HG02678 (cell line): ENCODE measurements around the gene SYNPR.

ENCODE experiments used
- ATAC-seq: cut with Tn5 transposase; IDR thresholded peaks from one replicate; pipeline ENCODE4 v1.9.1; 2021; ENCODE audit warnings: mild to moderate bottlenecking, moderate library complexity; ENCODE audit not compliant: unreplicated experiment

SYNPR gene

DNA sequence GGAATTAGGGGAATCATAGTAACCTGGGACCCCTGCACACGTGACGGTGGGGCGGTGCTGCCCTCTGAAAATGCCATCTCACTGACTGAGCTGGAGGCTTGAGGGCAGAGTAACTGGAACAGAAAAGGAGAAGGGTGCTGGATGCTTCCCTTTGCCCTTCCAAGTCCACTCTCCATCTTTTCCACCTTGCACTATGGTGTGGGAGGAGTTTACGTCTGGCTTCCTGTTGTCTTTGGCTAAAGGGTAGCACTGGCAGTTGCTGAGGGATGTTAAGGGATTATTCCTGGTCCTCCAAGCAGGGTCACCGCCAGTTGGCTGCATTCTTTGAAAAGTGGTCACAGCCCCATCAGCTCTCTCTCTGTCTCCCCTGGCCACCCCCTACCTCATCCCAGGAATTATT is 245.0 kb downstream of the SYNPR start:
- ATAC-seq, result no peak

GRCh38 chr3:63528325-63529000 is 250.4 kb downstream of the SYNPR start:
- ATAC-seq, result no peak

GRCh38 chr3:63532521-63532920 is 254.4 kb downstream of the SYNPR start:
- ATAC-seq, result no peak

DNA sequence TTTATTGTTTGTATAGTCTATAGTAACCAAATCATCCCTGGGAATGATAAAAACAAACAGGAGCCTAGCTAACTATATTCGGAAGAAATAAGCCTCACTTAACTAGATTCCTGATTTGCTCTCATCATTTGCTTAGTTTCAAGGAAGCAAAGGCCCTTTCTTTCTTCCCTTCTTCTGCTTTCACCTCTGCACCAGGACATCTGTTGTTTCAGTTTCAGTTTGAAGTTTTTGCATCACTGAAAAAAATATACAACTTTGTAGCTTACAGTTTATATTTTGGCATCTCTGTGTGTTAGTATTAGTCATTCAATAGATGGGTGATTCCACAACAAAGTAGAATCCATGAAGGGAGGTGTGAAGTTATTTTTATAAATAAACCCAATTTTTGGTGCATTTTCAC is 260.8 kb downstream of the SYNPR start:
- ATAC-seq, result no peak

DNA sequence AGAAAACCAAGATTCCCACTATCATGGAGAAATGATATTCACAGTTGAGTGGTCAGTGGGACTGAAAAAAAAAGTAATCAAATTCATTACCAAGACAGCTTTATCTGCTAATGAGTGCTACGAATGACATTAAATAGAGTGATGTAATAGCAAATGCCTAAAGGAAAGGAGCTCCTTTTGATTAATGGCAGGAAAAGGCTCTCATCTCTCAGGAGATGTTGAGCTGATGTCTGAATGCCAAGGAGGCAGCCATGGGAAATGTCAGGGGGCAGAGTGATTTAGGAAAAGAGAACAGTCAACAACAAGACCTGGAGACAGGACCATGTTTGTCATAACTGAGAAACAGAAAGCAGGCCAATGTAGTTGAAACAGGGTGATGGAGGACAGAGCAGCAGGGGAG is 277.7 kb downstream of the SYNPR start:
- no peak for ATAC-seq

DNA sequence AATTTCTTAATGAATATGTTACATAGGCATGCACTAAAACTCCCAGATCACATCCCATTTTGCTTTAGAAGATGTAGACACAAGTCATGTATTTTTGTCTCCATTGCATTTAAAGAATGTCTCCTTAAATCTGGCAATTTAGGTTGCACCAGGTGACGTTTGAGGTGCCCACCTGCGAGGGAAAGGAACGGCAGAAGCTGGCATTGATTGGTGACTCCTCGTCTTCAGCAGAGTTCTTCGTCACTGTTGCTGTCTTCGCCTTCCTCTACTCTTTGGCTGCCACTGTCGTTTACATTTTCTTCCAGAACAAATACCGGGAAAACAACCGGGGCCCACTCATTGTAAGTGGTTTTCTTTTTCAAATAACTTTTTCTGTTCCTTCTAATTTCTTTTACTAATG is 278.3 kb downstream of the SYNPR start:
- ATAC-seq, result no peak

DNA sequence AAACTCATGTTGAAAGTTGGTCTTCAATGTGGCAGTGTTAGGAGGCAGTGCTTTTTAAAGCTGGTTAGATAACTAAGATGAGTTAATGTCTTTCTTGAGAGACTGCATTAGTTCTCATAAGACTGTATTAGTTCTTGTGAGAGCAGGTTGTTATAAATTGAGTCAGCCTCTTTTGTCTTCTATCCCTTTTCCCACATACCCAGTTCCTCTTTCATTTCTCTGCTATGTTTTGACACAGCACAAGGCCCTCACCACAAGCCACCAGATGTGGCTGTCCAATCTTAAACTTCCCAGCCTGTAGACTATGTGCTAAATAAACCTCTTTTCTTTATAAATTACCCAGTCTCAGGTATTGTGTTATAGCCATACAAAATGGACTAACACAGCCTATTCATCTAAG is 279.8 kb downstream of the SYNPR start:
- ATAC-seq, result peak; percentile 95

- ATAC-seq, result no peak
Measured at GRCh38 chr3:63559884-63560283, 281.8 kb downstream of the SYNPR start.

DNA sequence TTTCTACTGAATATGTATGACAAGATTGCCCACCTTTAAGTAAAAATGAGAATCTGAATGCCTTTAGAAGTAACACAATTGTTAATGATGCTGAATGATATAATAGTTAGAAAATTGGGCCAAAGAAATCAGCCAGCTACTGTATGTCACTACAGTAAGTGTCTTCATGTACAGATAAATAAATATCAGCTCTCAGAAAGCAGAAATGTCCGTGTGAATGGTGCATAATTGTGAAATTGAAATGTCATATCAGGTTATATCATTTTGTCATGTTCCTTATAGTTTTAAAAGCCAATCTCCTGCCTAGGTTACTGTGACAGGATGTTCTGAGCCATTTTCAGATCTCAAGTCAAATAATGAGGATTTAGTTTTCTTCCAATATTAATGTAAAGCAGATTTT is 283.8 kb downstream of the SYNPR start:
- no peak for ATAC-seq

- ATAC-seq, result no peak
Measured at GRCh38 chr3:63562323-63562722, 284.2 kb downstream of the SYNPR start.

GRCh38 chr3:63563572-63563971 is 285.5 kb downstream of the SYNPR start:
- no peak for ATAC-seq

GRCh38 chr3:63565220-63565619 is 287.1 kb downstream of the SYNPR start:
- no peak for ATAC-seq

DNA sequence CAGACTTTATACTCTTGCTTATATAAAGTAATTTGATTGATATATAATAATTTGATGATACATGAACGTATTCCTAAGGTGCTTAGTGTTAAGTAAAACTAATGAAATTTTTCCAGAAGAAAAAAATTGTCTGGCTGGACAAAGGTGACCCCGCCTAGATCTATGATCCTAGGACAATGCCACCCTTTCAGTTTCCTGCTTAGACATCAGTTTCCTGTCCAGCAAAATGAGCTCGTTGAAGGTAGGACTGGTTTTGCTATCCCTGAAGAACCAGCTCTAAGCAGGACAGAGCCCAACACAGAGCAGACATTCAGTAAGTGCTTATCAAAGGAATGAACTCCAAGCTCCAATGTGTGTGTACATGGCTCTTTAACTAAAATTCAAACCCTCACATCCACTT is 293.6 kb downstream of the SYNPR start:
- no peak for ATAC-seq

DNA sequence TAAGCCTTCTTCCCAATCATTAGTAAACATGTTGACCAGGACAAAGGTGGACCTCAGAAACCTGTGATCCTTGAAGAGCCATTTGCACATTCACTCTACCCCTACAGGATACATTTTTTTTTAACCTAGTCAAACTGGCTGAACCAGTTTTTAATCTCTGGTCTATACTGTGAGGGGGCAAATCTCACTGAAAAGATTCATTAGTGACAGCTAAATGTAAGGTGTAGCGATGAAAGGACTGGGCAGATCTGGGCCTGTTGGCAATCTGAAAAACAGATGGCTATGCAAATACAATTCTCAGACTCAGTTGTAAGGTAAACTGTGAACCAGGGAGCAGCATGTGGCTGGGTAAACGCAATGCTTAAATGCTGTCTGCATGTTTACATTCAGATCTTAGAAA is 298.7 kb downstream of the SYNPR start:
- ATAC-seq, result no peak

- no peak for ATAC-seq
Measured at GRCh38 chr3:63578858-63579257, 300.8 kb downstream of the SYNPR start.

DNA sequence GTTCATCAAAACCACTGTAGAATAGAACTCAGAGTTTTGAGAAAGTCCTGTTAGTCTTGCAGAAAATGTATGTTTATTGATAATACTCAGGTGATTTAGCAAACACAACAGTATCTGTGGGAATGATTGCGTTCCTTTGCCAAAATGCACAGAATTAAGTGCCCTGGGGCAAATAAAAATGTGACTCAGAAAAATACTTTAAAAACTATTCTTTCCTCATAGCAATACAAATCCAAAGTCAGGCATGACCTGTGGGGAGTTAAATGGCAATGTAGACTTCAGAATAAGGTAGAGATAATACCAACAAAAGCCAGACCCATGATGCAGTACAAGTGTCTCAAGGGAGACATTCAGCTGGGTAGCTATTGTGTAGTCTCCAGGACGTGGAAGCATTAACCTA is 302.0 kb downstream of the SYNPR start:
- no peak for ATAC-seq

- no peak for ATAC-seq
Measured at GRCh38 chr3:63582943-63583500, 304.9 kb downstream of the SYNPR start.

DNA sequence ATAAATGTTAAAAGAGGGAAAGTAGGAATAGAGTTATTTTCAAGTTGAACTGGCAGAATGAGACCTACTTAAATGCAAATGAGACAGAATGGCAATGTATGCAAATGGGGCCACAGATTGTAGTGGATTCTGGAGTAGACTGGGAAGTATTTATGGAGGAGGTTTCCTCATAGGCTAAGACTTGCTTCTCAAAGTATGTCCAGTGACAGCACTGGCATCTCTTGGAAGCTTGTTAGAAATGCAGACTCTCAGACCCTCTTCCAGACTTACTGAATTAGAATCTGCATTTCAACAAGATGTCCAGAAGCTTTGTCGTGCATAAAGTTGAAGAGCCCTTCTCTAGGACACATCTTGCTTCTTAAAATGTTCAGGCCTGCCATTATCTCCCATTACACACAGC is 306.6 kb downstream of the SYNPR start:
- no peak for ATAC-seq

DNA sequence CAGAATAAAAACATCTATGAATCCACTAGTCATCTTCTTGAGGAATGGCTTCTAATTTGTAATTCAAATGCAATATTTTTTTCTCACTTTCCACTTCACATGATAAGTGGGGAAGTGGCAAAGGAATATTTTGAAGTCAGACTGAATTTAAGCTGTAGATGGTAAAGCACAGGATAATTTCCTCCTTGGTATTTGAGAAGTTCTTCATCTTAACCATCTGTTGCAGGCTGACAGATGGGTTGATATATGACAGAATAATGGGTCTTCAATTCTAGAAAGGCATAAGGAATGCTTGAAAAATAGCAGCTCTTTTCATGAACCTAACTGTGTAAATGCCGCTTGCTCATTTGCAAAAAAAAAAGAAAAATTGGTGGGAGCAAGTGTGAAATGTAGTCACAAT is 307.8 kb downstream of the SYNPR start:
- no peak for ATAC-seq

DNA sequence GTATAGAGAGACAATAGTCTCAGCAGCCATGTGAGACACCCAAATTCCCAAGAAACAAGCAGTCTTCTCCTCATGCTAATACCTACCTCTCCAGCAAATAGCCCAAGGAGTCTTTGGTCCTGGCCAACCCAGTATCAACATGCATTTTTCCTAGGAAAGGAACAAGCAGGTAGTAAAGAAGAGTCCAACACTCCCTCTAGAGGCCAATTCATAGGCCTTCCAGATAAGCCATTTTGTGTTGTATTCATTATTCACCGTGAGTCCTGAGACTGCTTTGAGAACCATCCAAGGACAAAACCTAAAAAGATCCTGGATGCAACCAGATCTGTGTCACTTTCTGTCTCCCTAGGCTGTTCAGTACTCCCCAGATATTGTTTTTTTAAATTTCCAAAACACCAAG is 310.8 kb downstream of the SYNPR start:
- no peak for ATAC-seq

DNA sequence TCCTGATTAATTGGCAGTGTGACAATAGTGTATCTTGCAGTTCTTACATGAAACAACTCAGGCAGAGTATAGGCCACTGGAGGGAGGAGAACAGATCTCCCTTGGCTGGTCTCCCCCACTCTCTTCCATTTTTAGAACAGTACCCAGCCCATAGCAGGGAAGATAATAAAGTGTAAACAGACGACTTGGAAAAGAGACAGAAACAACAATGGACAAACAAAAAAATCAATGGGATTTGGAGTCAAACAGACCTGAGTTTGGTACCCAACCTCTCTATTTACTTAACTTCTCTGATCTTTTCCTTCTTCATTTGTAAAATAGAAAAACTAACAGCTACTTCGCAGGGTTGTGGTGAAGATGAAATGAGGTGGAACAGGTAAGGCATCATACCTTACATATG is 315.7 kb downstream of the SYNPR start:
- ATAC-seq, result no peak

DNA sequence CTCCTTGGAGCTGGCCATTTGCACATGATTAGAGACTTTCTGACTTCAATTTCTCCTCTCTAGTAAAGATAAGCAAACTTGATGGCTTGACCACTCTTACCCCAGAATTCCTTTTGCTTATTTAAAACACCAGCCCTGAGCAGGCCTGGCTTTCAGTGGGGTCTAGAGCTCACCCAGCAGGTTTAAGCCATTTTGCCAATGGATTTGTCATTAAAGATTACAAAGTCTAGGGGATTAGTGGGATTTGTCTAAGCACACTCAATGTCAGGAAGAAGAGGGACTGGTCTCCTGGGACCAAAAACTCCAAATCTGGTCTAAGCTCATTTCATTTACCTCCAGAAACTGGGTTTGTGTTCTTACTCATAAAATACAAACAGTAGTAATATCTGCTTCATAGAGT is 317.1 kb downstream of the SYNPR start:
- ATAC-seq, result no peak

- ATAC-seq, result no peak
Measured at GRCh38 chr3:63597019-63597418, 318.9 kb downstream of the SYNPR start.
